Esophagus (tissue), 2 donors: ENCODE results near the gene CYP27A1. TPM values are rescaled to one million over a fixed set of nuclear protein-coding genes. Genes with fewer than 3 reads are reported as not detected.

ENCODE experiments used
- H3K27ac ChIP-seq, 2 donors: one replicate each; pipeline ENCODE4 v1.5.1; 2013; ENCODE audit warnings: low read depth in 2 of 2, mild to moderate bottlenecking in 2 of 2, inconsistent platforms in 1 of 2, low read length in 1 of 2, moderate library complexity in 1 of 2
- H3K27me3 ChIP-seq, 2 donors: one replicate each; pipeline ENCODE4 v1.6.1; 2013; ENCODE audit warnings: low read length in 2 of 2, control low read depth in 1 of 2, mild to moderate bottlenecking in 1 of 2; ENCODE audit not compliant: insufficient read depth in 2 of 2, control insufficient read depth in 1 of 2
- H3K36me3 ChIP-seq, 2 donors: one replicate each; pipeline ENCODE4 v1.6.1; 2013; ENCODE audit warnings: low read length in 1 of 2; ENCODE audit not compliant: control insufficient read depth in 2 of 2, insufficient read depth in 2 of 2
- H3K4me1 ChIP-seq, 2 donors: one replicate each; pipeline ENCODE4 v1.6.1; 2013; ENCODE audit warnings: low read length in 1 of 2; ENCODE audit not compliant: control insufficient read depth in 2 of 2, insufficient read depth in 2 of 2
- H3K4me3 ChIP-seq, 2 donors: one replicate each; pipeline ENCODE4 v1.5.1; 2013; ENCODE audit warnings: low read length in 2 of 2, mild to moderate bottlenecking in 2 of 2, low read depth in 1 of 2, moderate library complexity in 1 of 2
- H3K9me3 ChIP-seq, 2 donors: one replicate each; pipeline ENCODE4 v1.6.1; 2013; ENCODE audit warnings: mild to moderate bottlenecking in 2 of 2, low read depth in 1 of 2, low read length in 1 of 2, moderate library complexity in 1 of 2; ENCODE audit not compliant: control insufficient read depth in 2 of 2, insufficient read depth in 1 of 2
- WGBS, 2 donors: extraction: QIAGEN DNeasy Blood & Tissue Kit; methylation state at CpG; one replicate each; pipeline ENCODE4 v1.1.7; 2013; 5-methylcytosine and 5-hydroxymethylcytosine counted together
- polyA plus RNA-seq, 2 donors: library from polyadenylated mRNA; stranded (reverse); fragments of 200-250 nt; gene quantifications; one replicate each; pipeline ENCODE4 v1.2.3, GENCODE V29; 2013
- donor health status: healthy with polysubstance abuse.
- donor health status: Bipolar disorder and iron deficiency.

Gene CYP27A1
- polyA plus RNA-seq, 2 donors, result 3.3 to 5.4 TPM

DNA sequence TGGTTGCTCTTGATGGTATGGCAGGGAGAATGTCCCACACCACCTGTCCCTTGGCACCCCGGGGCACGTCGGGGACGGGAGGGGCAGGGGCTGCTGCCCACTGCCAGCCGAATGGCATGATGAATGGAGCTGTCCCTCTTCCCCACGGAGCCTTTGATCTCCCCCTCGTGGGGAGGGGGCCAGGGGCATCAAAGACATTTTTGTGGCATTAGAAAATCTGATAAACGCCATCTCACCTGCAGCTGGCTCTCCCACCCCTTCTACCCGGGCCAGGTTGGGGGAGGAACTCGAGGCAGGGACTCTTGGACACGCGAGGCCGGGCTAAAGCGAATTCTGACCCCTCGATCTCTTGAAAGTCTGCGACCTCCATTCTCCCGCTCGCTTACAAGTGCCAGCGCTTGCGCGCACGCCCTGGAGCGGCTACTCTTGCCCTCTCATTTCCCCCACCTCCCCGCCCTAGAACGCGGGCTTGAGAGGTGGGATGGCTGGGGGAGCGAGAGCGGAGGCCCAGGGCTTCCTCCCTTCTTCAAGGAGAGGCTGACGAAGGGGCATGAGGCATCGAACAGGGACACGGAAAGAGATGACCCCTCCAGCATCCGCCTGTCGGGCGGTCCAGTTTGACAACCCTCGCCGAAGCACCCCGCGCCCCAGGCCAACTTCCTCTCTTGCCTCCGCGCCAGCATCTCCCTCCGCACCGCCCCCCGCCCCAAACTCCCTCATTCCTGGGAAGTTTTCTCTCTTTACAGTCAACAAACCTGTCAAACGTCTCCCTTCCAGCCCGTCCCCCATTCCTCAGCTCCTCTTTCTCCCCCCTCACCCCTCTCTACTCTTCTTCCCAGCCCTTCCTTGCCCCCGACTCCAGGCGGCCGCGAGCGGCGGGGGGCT lies 77.0 kb downstream of the CYP27A1 start:
- H3K9me3 ChIP-seq, result no peaks in the 10 kb centered on the region
- H3K36me3 ChIP-seq, result no peaks in the 10 kb centered on the region
- peaks cover 0 to 11% of the 10 kb centered on the region in 2 donors for H3K27me3 ChIP-seq
- H3K4me1 ChIP-seq, result peaks cover 0 to 7% of the 10 kb centered on the region in 2 donors
- 6% methylated on average over 51 of the region's 51 CpGs for WGBS, 2 donors
- H3K4me3 ChIP-seq, result peak overlapping the region in 1 of 2 donors; percentile 21
- no peak overlapping the region for H3K27ac ChIP-seq

DNA sequence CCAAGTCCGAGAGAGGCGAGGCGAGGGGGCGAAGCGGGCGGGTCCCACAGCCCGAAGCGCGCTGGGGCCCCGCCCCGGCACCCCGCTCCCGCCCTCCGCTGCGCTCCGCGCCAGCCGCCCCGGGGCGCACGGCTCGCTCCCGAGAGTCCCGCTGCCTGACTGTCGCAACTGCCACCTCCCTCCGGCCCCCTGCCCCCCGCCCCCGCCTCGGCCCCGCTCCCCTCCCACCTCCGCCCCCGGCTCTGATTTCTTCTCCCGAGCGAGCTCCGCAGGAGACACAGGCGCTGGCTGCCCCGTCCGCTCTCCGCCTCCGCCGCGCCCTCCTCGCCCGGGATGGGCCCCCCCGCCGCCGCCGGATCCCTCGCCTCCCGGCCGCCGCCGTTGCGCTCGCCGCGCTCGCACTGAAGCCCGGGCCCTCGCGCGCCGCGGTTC lies 77.6 kb downstream of the CYP27A1 start, which contains the start of gene WNT6:
Gene WNT6, plus strand, starts transcription at position 250 of the 432 bp plus-strand sequence. CDS start 233 bp downstream, outside the sequence.
- no peak within 1 kb of the TSS for H3K27ac ChIP-seq
- peak within 1 kb of the TSS; percentile 26 for H3K4me3 ChIP-seq
- H3K36me3 ChIP-seq, result no peaks in the 10 kb centered on the region
- H3K4me1 ChIP-seq, result peaks cover 0 to 7% of the 10 kb centered on the region in 2 donors
- peaks cover 0 to 11% of the 10 kb centered on the region in 2 donors for H3K27me3 ChIP-seq
- 1% methylated on average over 50 to 64 of the region's 64 CpGs for WGBS, 2 donors
- H3K9me3 ChIP-seq, result no peaks in the 10 kb centered on the region

DNA sequence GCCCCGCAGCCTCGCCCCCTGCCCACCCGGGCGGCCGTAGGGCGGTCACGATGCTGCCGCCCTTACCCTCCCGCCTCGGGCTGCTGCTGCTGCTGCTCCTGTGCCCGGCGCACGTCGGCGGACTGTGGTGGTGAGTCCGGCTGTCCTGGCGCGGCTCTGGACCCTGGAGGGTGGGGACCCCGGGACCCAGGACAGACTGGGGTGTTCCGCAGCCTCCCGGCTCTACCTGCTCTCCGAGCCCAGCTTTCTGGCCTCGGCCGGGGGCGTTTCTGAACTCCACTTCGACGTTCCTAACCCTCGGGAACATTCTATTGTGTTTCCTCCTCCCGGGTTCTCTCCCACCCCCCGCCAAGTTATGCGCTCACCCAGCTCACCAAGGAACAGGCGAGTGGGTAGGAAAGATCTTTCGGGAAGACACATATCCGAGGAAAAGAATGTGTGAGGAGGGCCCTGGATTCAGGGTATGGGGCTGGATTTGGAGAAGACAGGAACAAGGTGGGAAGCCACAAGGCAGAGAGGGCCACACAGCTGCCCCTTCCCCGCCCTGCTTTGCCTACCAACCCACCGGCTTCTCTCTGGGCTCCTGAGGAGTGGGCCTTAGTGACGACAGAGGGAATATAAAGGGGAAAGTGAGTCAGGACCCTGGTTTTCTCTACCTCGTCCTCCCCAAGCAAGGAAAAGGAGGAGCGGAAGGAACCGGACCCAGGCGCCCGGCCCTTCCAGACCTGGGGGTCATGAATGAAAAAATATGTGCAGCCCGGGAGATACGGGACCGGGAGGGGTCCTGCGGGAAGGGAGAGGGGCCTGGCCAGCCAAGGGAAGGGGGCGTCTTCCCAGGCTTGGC lies 78.3 kb downstream of the CYP27A1 start:
- no peak overlapping the region for H3K27ac ChIP-seq
- H3K9me3 ChIP-seq, result no peaks in the 10 kb centered on the region
- H3K4me1 ChIP-seq, result peaks cover 0 to 7% of the 10 kb centered on the region in 2 donors
- 3 to 4% methylated on average over 47 of the region's 47 CpGs for WGBS, 2 donors
- H3K36me3 ChIP-seq, result no peaks in the 10 kb centered on the region
- H3K4me3 ChIP-seq, result peak overlapping the region; percentile 26
- peaks cover 0 to 11% of the 10 kb centered on the region in 2 donors for H3K27me3 ChIP-seq

DNA sequence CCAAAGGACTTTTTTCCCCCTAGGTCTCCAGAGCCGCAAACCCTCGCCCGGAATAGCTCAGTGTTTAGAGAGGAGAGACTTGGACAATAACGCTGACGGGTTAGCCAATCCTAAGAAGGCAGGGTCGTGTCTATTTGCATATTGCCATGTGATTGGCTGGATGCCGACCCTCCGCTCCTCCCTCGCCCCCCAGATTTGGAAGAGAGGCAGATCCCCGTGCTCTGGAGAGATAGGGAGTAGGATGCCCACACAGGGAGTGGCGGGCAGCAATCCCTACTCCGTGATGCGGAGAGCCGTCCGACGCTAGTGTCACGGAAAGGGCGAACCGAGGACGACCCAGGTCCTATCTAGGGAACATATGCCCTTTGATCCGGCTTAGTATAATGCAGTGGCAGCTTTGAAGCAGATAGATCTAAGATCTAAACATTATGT lies 79.0 kb downstream of the CYP27A1 start:
- H3K27ac ChIP-seq, result no peak overlapping the region
- H3K27me3 ChIP-seq, result peaks cover 0 to 7% of the 10 kb centered on the region in 2 donors
- H3K36me3 ChIP-seq, result no peaks in the 10 kb centered on the region
- H3K9me3 ChIP-seq, result no peaks in the 10 kb centered on the region
- WGBS, 2 donors, result 2 to 3% methylated on average over 21 of the region's 21 CpGs
- H3K4me3 ChIP-seq, result no peak overlapping the region
- H3K4me1 ChIP-seq, result peaks cover 0 to 7% of the 10 kb centered on the region in 2 donors

DNA sequence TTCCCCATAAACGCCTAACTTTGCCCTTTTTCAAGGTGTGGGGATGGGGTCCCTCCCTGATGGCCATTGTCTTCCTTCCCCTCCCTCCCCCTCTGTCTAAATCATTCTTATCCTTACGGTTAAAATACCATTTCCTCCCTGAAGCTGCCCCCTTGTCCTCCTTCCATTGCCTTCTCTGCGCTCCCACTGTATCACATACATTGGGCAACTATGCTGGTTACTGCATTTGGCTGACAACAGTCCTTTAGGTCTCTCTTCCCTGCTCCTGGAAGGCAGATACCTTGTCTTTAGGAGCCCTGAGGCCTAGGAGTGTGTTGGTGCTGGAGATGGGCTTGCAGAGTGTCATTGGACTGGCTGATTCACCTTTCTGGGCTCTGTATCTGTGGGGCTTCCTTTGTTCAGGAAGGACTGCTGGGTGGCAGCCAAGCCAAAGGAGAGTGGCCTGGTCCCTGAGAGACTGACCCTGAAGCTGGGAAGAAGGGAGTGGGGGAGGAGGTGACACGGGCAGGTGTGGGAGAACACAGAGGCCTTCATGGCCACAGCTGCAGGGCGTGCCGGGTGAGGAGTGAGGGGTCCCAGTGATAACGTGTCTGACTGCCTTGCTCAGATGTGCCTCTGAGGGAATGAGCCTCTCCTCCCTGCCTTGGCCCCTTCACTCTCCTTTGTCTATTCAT lies 79.8 kb downstream of the CYP27A1 start:
- WGBS, 2 donors, result 66 to 70% methylated on average over 7 of the region's 7 CpGs
- H3K27ac ChIP-seq, result no peak overlapping the region
- H3K27me3 ChIP-seq, result peaks cover 0 to 7% of the 10 kb centered on the region in 2 donors
- no peak overlapping the region for H3K4me3 ChIP-seq
- H3K4me1 ChIP-seq, result peaks cover 0 to 7% of the 10 kb centered on the region in 2 donors
- H3K9me3 ChIP-seq, result no peaks in the 10 kb centered on the region
- no peaks in the 10 kb centered on the region for H3K36me3 ChIP-seq

DNA sequence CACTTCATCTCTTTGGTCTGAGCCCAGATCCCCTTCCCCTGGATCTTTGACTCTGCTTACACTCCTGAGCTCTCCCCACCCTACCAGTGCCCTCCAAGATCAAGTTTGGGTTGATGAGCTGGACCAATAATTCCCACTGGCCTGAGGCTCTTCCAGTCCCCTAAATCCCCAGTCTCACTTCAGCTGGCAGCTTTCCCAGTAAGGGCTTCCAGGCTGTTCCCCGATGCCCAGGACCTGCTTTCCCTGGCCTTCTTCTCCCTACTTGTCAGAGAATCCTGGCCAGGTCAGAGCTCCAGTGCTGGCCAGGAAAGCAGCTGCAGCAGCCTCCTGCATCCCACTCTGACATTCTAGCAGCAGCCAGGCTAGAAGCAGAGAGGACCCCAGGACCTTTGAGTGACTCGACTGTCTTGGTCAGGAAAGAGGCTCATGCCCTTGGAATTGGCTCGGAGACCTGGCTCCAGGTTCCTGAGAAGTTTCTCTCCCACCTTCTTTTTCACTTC lies 81.1 kb downstream of the CYP27A1 start:
- Histone ChIP-seq H3K27me3 (peaks cover 0 to 7% of the 10 kb centered on the region in 2 donors), H3K4me3 (no peak overlapping the region), H3K27ac (no peak overlapping the region), H3K4me1 (peaks cover 0 to 12% of the 10 kb centered on the region in 2 donors), H3K9me3 (no peaks in the 10 kb centered on the region), H3K36me3 (no peaks in the 10 kb centered on the region)
- WGBS, 2 donors, result 56 to 72% methylated on average over 3 of the region's 3 CpGs

Other genes with a start within 250 kb of the CYP27A1 start
- 1 to 10 TPM; 1.8 to 2.3 TPM for gene USP37, start 213.8 kb upstream of the CYP27A1 start, polyA plus RNA-seq
- gene CNOT9, start 213.3 kb upstream of the CYP27A1 start, polyA plus RNA-seq, result 10 to 100 TPM; 14.5 to 17.6 TPM
- 1 to 10 TPM; 4.3 to 5.4 TPM for gene PLCD4, start 174.2 kb upstream of the CYP27A1 start, polyA plus RNA-seq
- gene ZNF142, start 122.5 kb upstream of the CYP27A1 start, polyA plus RNA-seq, result 10 to 100 TPM in 1 of 2 donors, 1 to 10 TPM in 1; 5.3 to 10.1 TPM
- 10 to 100 TPM; 38.5 to 53.8 TPM for gene BCS1L, start 122.5 kb upstream of the CYP27A1 start, polyA plus RNA-seq
- 10 to 100 TPM; 18.2 to 20.5 TPM for gene RNF25, start 110.1 kb upstream of the CYP27A1 start, polyA plus RNA-seq
- gene STK36, start 110.1 kb upstream of the CYP27A1 start, polyA plus RNA-seq, result 10 to 100 TPM; 10.8 to 20.7 TPM
- 10 to 100 TPM; 11.5 to 20.0 TPM for gene TTLL4, start 71.3 kb upstream of the CYP27A1 start, polyA plus RNA-seq
- under 1 TPM in 1 of 2 donors, not detected in 1; 0.02 TPM for gene PRKAG3, start 49.7 kb downstream of the CYP27A1 start, polyA plus RNA-seq
- under 1 TPM; 0.31 to 0.76 TPM for gene WNT6, start 77.7 kb downstream of the CYP27A1 start, polyA plus RNA-seq
- gene WNT10A, start 98.7 kb downstream of the CYP27A1 start, polyA plus RNA-seq, result 10 to 100 TPM in 1 of 2 donors, 1 to 10 TPM in 1; 9.6 to 13.7 TPM
- gene CDK5R2, start 177.5 kb downstream of the CYP27A1 start, polyA plus RNA-seq, result not detected
- not detected for gene FEV, start 203.0 kb downstream of the CYP27A1 start, polyA plus RNA-seq
- gene CRYBA2, start 211.3 kb downstream of the CYP27A1 start, polyA plus RNA-seq, result under 1 TPM; 0.47 to 0.49 TPM